ENCODE results near the gene GSTT2.

Gene GSTT2

GRCh38 chr22:24008381-24009226, 28.7 kb downstream of the GSTT2 start:
- peaks cover 16% of the 10 kb centered on the region for H3K4me1 Mint-ChIP-seq (ENCODE audit: low read depth)
- no peak overlapping the region for H3K27ac Mint-ChIP-seq
- DNase-seq (ENCODE audit: low spot score): no peak
- H3K36me3 Mint-ChIP-seq (ENCODE audit: low read depth): peaks cover 3% of the 10 kb centered on the region
- no peaks in the 10 kb centered on the region for H3K27me3 Mint-ChIP-seq (ENCODE audit: low read depth)
- H3K9me3 Mint-ChIP-seq: no peaks in the 10 kb centered on the region
- no peak overlapping the region for H3K4me3 Mint-ChIP-seq

DNA sequence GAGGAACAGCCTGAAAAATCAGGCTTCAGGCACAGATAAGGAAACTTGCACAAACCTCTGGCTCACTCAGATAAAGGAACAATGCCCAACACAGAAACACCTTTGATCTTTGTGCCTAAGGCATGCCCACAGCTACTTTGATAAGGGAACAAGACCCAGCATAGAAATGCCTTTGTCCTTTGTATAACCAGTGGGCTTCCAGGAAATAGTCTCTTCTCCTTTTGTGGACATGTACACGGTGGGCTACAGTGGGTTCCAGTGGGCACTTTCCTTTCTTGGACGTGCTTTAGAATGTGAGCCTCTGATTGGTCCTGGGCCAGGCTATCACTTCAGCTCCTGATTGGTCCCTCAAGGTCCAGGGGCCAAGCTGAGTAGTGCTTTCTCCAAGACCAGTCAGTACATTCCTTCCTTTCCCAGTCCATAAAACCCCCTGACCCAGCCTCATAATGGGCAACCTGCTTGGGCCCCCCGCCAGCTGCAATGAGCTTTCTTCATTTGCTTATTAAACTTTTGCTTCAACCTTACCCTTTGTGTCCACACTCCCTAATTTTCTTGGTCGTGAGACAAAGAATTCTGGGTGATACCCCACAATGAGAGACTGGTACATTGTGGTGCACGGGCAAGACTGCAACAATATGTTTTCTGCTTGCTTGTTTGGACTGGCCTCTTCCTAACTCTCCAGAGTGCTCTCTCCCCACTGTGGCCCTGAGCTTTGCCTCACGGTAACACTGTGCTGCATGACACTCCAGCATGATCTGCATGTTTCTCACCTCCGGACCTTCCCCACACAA, 29.5 kb downstream of the GSTT2 start:
- Mint-ChIP-seq H3K9me3 (no peaks in the 10 kb centered on the region), H3K36me3 (ENCODE audit: low read depth) (peaks cover 6% of the 10 kb centered on the region), H3K27me3 (ENCODE audit: low read depth) (no peaks in the 10 kb centered on the region), H3K4me1 (ENCODE audit: low read depth) (peaks cover 21% of the 10 kb centered on the region), H3K4me3 (no peak overlapping the region), H3K27ac (peak overlapping the region; percentile 4)
- DNase-seq (ENCODE audit: low spot score): no peak

DNA sequence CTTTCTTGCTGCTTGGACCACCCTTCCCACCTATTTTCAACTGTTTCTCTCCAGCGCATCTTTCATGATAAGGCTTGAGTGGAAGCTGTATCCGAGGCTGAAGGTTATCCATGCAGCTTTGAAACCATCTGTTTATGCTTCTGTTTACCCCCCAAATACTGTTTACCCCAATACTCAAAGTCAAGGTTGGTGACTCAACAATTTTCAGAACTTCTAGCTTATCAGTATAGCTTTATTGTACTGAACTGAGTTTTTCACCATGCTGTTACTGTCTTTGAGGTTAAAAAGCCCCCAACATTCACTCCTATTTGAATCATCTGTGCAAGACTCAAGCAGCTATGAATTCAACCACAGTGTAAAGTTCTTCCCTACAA, 30.1 kb downstream of the GSTT2 start:
- no peaks in the 10 kb centered on the region for H3K9me3 Mint-ChIP-seq
- peak overlapping the region; percentile 54 for H3K27ac Mint-ChIP-seq
- H3K36me3 Mint-ChIP-seq (ENCODE audit: low read depth): peaks cover 9% of the 10 kb centered on the region
- no peak for DNase-seq (ENCODE audit: low spot score)
- H3K4me1 Mint-ChIP-seq (ENCODE audit: low read depth): peaks cover 24% of the 10 kb centered on the region
- H3K4me3 Mint-ChIP-seq: peak overlapping the region; percentile 58
- no peaks in the 10 kb centered on the region for H3K27me3 Mint-ChIP-seq (ENCODE audit: low read depth)

DNA sequence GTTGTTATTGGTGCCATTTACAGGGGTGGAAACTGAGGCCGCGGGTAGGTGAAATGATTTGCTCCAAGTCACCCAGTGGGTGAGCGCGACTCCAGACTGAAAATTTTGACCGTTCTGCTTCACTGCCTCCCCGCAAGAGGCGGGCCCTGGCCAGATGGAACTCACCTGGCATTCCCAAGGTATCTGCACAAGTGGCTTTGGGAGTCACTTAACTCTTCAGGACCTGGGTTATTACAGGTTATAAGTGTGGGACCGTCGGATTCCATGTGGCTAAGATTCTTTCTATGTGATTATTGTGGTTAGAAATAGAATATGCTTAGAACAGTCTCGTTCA, 31.8 kb downstream of the GSTT2 start:
- peaks cover 28% of the 10 kb centered on the region for H3K4me1 Mint-ChIP-seq (ENCODE audit: low read depth)
- H3K27me3 Mint-ChIP-seq (ENCODE audit: low read depth): no peaks in the 10 kb centered on the region
- H3K4me3 Mint-ChIP-seq: peak overlapping the region; percentile 92
- peak overlapping the region; percentile 95 for H3K27ac Mint-ChIP-seq
- H3K36me3 Mint-ChIP-seq (ENCODE audit: low read depth): peaks cover 17% of the 10 kb centered on the region
- no peaks in the 10 kb centered on the region for H3K9me3 Mint-ChIP-seq
- no peak for DNase-seq (ENCODE audit: low spot score)

GRCh38 chr22:24016156-24016555, 36.2 kb downstream of the GSTT2 start:
- H3K9me3 Mint-ChIP-seq: no peaks in the 10 kb centered on the region

GRCh38 chr22:24021304-24021703, 41.4 kb downstream of the GSTT2 start:
- H3K36me3 Mint-ChIP-seq (ENCODE audit: low read depth): peaks cover 47% of the 10 kb centered on the region
- H3K4me1 Mint-ChIP-seq (ENCODE audit: low read depth): peaks cover 21% of the 10 kb centered on the region
- H3K9me3 Mint-ChIP-seq: peaks cover 4% of the 10 kb centered on the region

More at GRCh38 chr22:24016156-24016555, 36.2 kb downstream of the GSTT2 start:
- no peak overlapping the region for H3K27ac Mint-ChIP-seq
- H3K36me3 Mint-ChIP-seq (ENCODE audit: low read depth): peaks cover 26% of the 10 kb centered on the region
- DNase-seq (ENCODE audit: low spot score): no peak
- H3K4me1 Mint-ChIP-seq (ENCODE audit: low read depth): peaks cover 24% of the 10 kb centered on the region
- no peaks in the 10 kb centered on the region for H3K27me3 Mint-ChIP-seq (ENCODE audit: low read depth)
- no peak overlapping the region for H3K4me3 Mint-ChIP-seq

GRCh38 chr22:24023204-24023789, 43.4 kb downstream of the GSTT2 start:
- no peak overlapping the region for H3K27ac Mint-ChIP-seq
- no peaks in the 10 kb centered on the region for H3K27me3 Mint-ChIP-seq (ENCODE audit: low read depth)

More at GRCh38 chr22:24021304-24021703, 41.4 kb downstream of the GSTT2 start:
- no peak for DNase-seq (ENCODE audit: low spot score)
- no peak overlapping the region for H3K4me3 Mint-ChIP-seq
- no peaks in the 10 kb centered on the region for H3K27me3 Mint-ChIP-seq (ENCODE audit: low read depth)
- H3K27ac Mint-ChIP-seq: no peak overlapping the region

DNA sequence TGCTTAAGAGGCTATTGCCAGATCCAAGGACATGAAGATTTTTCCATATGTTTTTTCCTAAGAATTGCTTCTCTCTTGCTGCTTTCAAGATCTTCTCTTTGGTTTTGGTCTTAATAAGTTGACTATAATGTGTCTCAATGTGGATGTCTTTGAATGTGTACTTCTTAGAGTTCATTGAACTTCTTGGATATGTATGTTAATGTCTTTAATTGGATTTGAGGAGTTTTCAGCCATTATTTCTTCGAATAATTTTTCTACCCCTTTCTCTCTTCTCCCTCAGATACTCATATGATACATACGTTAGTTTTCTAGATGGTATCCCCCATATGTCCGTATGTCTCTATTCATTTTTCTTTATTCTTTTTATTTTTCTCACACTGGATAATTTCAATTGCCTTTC, 44.4 kb downstream of the GSTT2 start:
- Mint-ChIP-seq H3K9me3 (peaks cover 4% of the 10 kb centered on the region), H3K36me3 (ENCODE audit: low read depth) (peaks cover 40% of the 10 kb centered on the region), H3K4me1 (ENCODE audit: low read depth) (peaks cover 23% of the 10 kb centered on the region), H3K4me3 (no peak overlapping the region), H3K27ac (peak overlapping the region; percentile 1), H3K27me3 (ENCODE audit: low read depth) (no peaks in the 10 kb centered on the region)
- DNase-seq (ENCODE audit: low spot score): no peak

More at GRCh38 chr22:24023204-24023789, 43.4 kb downstream of the GSTT2 start:
- Mint-ChIP-seq H3K4me3 (no peak overlapping the region), H3K36me3 (ENCODE audit: low read depth) (peaks cover 44% of the 10 kb centered on the region), H3K9me3 (peaks cover 4% of the 10 kb centered on the region), H3K4me1 (ENCODE audit: low read depth) (peaks cover 21% of the 10 kb centered on the region)
- no peak for DNase-seq (ENCODE audit: low spot score)

- no peaks in the 10 kb centered on the region for H3K27me3 Mint-ChIP-seq (ENCODE audit: low read depth)
- H3K27ac Mint-ChIP-seq: no peak overlapping the region
- peaks cover 40% of the 10 kb centered on the region for H3K36me3 Mint-ChIP-seq (ENCODE audit: low read depth)
- H3K4me3 Mint-ChIP-seq: no peak overlapping the region
- peaks cover 23% of the 10 kb centered on the region for H3K4me1 Mint-ChIP-seq (ENCODE audit: low read depth)
- peaks cover 4% of the 10 kb centered on the region for H3K9me3 Mint-ChIP-seq
- DNase-seq (ENCODE audit: low spot score): no peak
Observed at GRCh38 chr22:24025475-24025874, 45.5 kb downstream of the GSTT2 start.

DNA sequence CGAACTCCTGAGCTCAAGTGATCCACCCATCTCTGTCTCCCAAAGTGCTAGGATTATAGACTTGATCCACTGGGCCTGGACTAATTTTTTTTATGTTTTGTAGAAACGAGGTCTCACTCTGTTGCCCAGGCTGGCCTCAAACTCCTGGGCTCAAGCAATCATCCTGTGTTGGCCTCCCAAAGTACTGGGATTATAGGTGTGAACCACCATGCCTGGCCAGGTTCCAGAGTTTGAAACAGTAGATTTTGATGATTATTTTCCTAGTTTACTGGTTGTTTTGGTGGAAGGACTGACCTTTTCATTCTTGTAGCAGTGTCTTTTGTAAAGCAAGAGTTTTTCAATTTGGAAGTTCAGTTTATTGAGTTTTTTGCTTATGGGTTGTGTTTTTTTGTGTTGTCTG, 46.1 kb downstream of the GSTT2 start:
- H3K36me3 Mint-ChIP-seq (ENCODE audit: low read depth): peaks cover 42% of the 10 kb centered on the region
- peaks cover 23% of the 10 kb centered on the region for H3K4me1 Mint-ChIP-seq (ENCODE audit: low read depth)
- H3K9me3 Mint-ChIP-seq: peaks cover 4% of the 10 kb centered on the region
- H3K27me3 Mint-ChIP-seq (ENCODE audit: low read depth): no peaks in the 10 kb centered on the region
- no peak overlapping the region for H3K27ac Mint-ChIP-seq
- no peak for DNase-seq (ENCODE audit: low spot score)
- H3K4me3 Mint-ChIP-seq: no peak overlapping the region

DNA sequence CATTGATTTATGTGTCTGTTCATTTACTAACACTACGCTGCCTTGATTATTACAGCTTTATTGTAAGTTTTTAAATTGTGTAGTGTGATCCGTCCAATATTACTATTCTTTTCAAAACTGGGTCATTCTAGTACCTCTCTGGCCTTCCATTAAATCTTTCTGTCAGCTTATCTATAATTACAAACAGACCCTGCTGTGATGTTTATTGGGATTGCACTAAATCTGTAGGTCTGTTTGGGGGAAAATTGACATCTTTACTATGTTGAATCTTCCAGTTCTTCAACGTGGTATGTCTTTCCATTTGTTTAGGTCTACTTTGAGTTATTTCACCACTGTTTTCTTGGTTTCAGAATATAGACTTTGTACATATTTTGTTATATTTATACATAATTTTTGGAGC, 46.8 kb downstream of the GSTT2 start:
- Mint-ChIP-seq H3K4me1 (ENCODE audit: low read depth) (peaks cover 23% of the 10 kb centered on the region), H3K27ac (no peak overlapping the region), H3K36me3 (ENCODE audit: low read depth) (peaks cover 40% of the 10 kb centered on the region), H3K4me3 (no peak overlapping the region), H3K27me3 (ENCODE audit: low read depth) (no peaks in the 10 kb centered on the region), H3K9me3 (peaks cover 4% of the 10 kb centered on the region)
- DNase-seq (ENCODE audit: low spot score): no peak

GRCh38 chr22:24027389-24027975, 47.5 kb downstream of the GSTT2 start:
- Mint-ChIP-seq H3K4me3 (no peak overlapping the region), H3K4me1 (ENCODE audit: low read depth) (peaks cover 23% of the 10 kb centered on the region), H3K27me3 (ENCODE audit: low read depth) (no peaks in the 10 kb centered on the region), H3K27ac (no peak overlapping the region), H3K9me3 (peaks cover 4% of the 10 kb centered on the region), H3K36me3 (ENCODE audit: low read depth) (peaks cover 43% of the 10 kb centered on the region)
- DNase-seq (ENCODE audit: low spot score): no peak

- H3K4me3 Mint-ChIP-seq: no peak overlapping the region
- no peaks in the 10 kb centered on the region for H3K27me3 Mint-ChIP-seq (ENCODE audit: low read depth)
- H3K9me3 Mint-ChIP-seq: peaks cover 4% of the 10 kb centered on the region
- DNase-seq (ENCODE audit: low spot score): no peak
- H3K27ac Mint-ChIP-seq: no peak overlapping the region
- peaks cover 19% of the 10 kb centered on the region for H3K4me1 Mint-ChIP-seq (ENCODE audit: low read depth)
- peaks cover 39% of the 10 kb centered on the region for H3K36me3 Mint-ChIP-seq (ENCODE audit: low read depth)
Observed at GRCh38 chr22:24027991-24028390, 48.1 kb downstream of the GSTT2 start.

DNA sequence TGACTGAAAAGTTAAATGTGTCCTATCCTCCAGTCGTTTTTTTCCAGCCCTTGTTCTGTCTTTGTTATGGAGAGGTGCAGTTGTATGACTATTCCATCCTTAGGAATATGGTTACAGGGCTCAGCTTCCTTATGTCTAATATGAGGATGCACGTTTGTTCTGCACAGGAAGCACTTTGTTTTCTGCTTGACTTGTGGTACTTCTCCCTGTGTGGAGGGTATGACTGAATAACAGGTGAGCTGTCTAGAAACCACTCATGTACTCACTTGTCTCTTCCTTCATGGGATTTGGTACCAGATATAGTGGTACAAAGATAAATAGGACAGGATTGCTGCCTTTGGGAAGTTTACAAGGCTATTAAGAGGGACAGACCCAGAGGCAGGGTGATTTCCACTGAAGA, 48.6 kb downstream of the GSTT2 start:
- peaks cover 4% of the 10 kb centered on the region for H3K9me3 Mint-ChIP-seq
- H3K4me1 Mint-ChIP-seq (ENCODE audit: low read depth): peaks cover 14% of the 10 kb centered on the region
- no peak for DNase-seq (ENCODE audit: low spot score)
- H3K4me3 Mint-ChIP-seq: no peak overlapping the region
- H3K36me3 Mint-ChIP-seq (ENCODE audit: low read depth): peaks cover 34% of the 10 kb centered on the region
- H3K27me3 Mint-ChIP-seq (ENCODE audit: low read depth): no peaks in the 10 kb centered on the region
- H3K27ac Mint-ChIP-seq: no peak overlapping the region

Measured in T-helper 2 cell treated with Interferon-gamma antibody and Interleukin-4, amounts not matched to agents 5 μg/mL and 100 μg/mL, for 36 hours (primary cell).